IMR-90 (cell line): ENCODE data around the gene IGF2. TPM values are rescaled to one million over a fixed set of nuclear protein-coding genes. Genes with fewer than 3 reads are reported as not detected.

Experiments
- ATAC-seq: fragments of 200-7000 bp; cut with Tn5 transposase; 2 replicates; pipeline ENCODE4 v1.9.1; 2020; ENCODE audit warnings: low read depth, mild to moderate bottlenecking, moderate library complexity
- BruUV-seq: library from RNA; stranded (reverse); fragments of 400-500 nt; replicated peaks from 2 replicates; lab custom pipeline; 2021; lab: Mats Ljungman, UMichigan
- CTCF ChIA-PET: fragments of 300-600 bp; formaldehyde crosslinking; extraction: SDS; loops from one replicate; lab custom pipeline; 2021; ENCODE audit warnings: antibody characterized with exemption; lab: Yijun Ruan, JAX
- POLR2A ChIA-PET: fragments of 300-600 bp; sonication (Branson Sonifier 250); formaldehyde crosslinking; loops from one replicate; lab custom pipeline; 2022; ENCODE audit warnings: antibody characterized with exemption; ENCODE audit not compliant: unreplicated experiment; lab: Charles Lee
- DNase-seq: peaks from one replicate; pipeline ENCODE4 v3.0.0; 2013
- H2AFZ ChIP-seq: replicated peaks from 2 replicates; pipeline ENCODE3; 2013; ENCODE audit warnings: low read length, mild to moderate bottlenecking; ENCODE audit not compliant: poor library complexity
- H2AK5ac ChIP-seq: 2 replicates; pipeline ENCODE4 v1.6.1; 2013; ENCODE audit warnings: low read depth, low read length, inconsistent platforms
- H2AK9ac ChIP-seq: replicated peaks from 2 replicates; pipeline ENCODE3; 2013; ENCODE audit warnings: mild to moderate bottlenecking, low read depth, low read length, moderate library complexity; ENCODE audit not compliant: poor library complexity
- H2BK120ac ChIP-seq: 2 replicates; pipeline ENCODE4 v1.6.1; 2013; ENCODE audit warnings: low read depth, low read length, inconsistent platforms
- H2BK15ac ChIP-seq: 3 replicates; pipeline ENCODE4 v1.6.1; 2013; ENCODE audit warnings: low read depth, low read length, inconsistent platforms
- H2BK20ac ChIP-seq: 2 replicates; pipeline ENCODE4 v1.6.1; 2013; ENCODE audit warnings: low read depth, mild to moderate bottlenecking, inconsistent platforms, low read length, moderate library complexity
- H2BK5ac ChIP-seq: 2 replicates; pipeline ENCODE4 v1.6.1; 2013; ENCODE audit warnings: mild to moderate bottlenecking, low read depth, low read length, inconsistent platforms; ENCODE audit not compliant: poor library complexity, severe bottlenecking
- H3K14ac ChIP-seq: replicated peaks from 2 replicates; pipeline ENCODE4 v1.6.1; 2013; ENCODE audit warnings: low read depth, low read length, inconsistent platforms
- H3K18ac ChIP-seq: 2 replicates; pipeline ENCODE4 v1.6.1; 2013; ENCODE audit warnings: low read depth, low read length, control low read depth
- H3K23ac ChIP-seq: 2 replicates; pipeline ENCODE4 v1.6.1; 2013; ENCODE audit warnings: low read depth, low read length, inconsistent platforms
- H3K27ac ChIP-seq: 2 replicates; pipeline ENCODE4 v1.5.1; 2013; ENCODE audit warnings: mild to moderate bottlenecking, control low read depth, low read length; ENCODE audit not compliant: insufficient read depth
- H3K27me3 ChIP-seq: 2 replicates; pipeline ENCODE4 v1.6.1; 2013; ENCODE audit warnings: low read length; ENCODE audit not compliant: control insufficient read depth, insufficient read depth
- H3K36me3 ChIP-seq: 2 replicates; pipeline ENCODE4 v1.6.1; 2013; ENCODE audit warnings: low read length, mixed read lengths; ENCODE audit not compliant: control insufficient read depth, insufficient read depth
- H3K4ac ChIP-seq: 2 replicates; pipeline ENCODE4 v1.6.1; 2013; ENCODE audit warnings: low read depth, low read length, inconsistent platforms
- H3K4me1 ChIP-seq: 2 replicates; pipeline ENCODE4 v1.6.1; 2013; ENCODE audit warnings: low read length, mixed read lengths; ENCODE audit not compliant: control insufficient read depth, insufficient read depth
- H3K4me2 ChIP-seq: 2 replicates; pipeline ENCODE4 v1.6.1; 2013; ENCODE audit warnings: low read depth, mild to moderate bottlenecking, control low read depth, low read length, moderate library complexity
- H3K4me3 ChIP-seq: 2 replicates; pipeline ENCODE4 v1.5.1; 2013; ENCODE audit warnings: low read depth, mild to moderate bottlenecking, control low read depth, low read length, moderate library complexity; ENCODE audit not compliant: insufficient read depth
- H3K56ac ChIP-seq: 2 replicates; pipeline ENCODE4 v1.6.1; 2013; ENCODE audit warnings: low read length, inconsistent platforms; ENCODE audit not compliant: insufficient read depth; ENCODE audit errors: extremely low read depth
- H3K79me1 ChIP-seq, 2 experiments: 2 replicates each; pipeline ENCODE4 v1.6.1; 2013; ENCODE audit warnings: low read length in 2 of 2, inconsistent platforms in 1 of 2, low read depth in 1 of 2
- H3K9ac ChIP-seq: 2 replicates; pipeline ENCODE4 v1.6.1; 2013; ENCODE audit warnings: low read depth, low read length, control low read depth
- H3K9me1 ChIP-seq: 2 replicates; pipeline ENCODE4 v1.6.1; 2013; ENCODE audit warnings: low read length, inconsistent platforms; ENCODE audit not compliant: insufficient read depth
- H3K9me3 ChIP-seq: 2 replicates; pipeline ENCODE4 v1.6.1; 2013; ENCODE audit warnings: low read length; ENCODE audit not compliant: control insufficient read depth, insufficient read depth
- H4K20me1 ChIP-seq: 2 replicates; pipeline ENCODE4 v1.6.1; 2013; ENCODE audit warnings: low read length, inconsistent platforms; ENCODE audit not compliant: insufficient read depth
- H4K5ac ChIP-seq: 2 replicates; pipeline ENCODE4 v1.6.1; 2013; ENCODE audit warnings: mild to moderate bottlenecking, low read depth, low read length, control low read depth
- H4K8ac ChIP-seq, 2 experiments: 2 replicates each; pipeline ENCODE4 v1.6.1; 2013; ENCODE audit warnings: low read depth in 2 of 2, low read length in 2 of 2, control low read depth in 1 of 2, inconsistent platforms in 1 of 2
- H4K91ac ChIP-seq: 2 replicates; pipeline ENCODE4 v1.6.1; 2013; ENCODE audit warnings: low read depth, low read length, inconsistent platforms; ENCODE audit not compliant: insufficient read depth
- BHLHE40 ChIP-seq: fragments of 150-350 bp; IDR thresholded peaks from 2 replicates; pipeline ENCODE4 v1.6.1; 2016; ENCODE audit warnings: mild to moderate bottlenecking, low read depth, low read length
- CEBPB ChIP-seq: IDR thresholded peaks from 2 replicates; pipeline ENCODE4 v1.6.1; 2012; ENCODE audit warnings: low read depth, low read length, improper control_type of control experiment
- MAFK ChIP-seq: IDR thresholded peaks from 2 replicates; pipeline ENCODE4 v1.6.1; 2012; ENCODE audit warnings: low read depth, low read length, improper control_type of control experiment
- MAZ ChIP-seq: IDR thresholded peaks from 2 replicates; pipeline ENCODE4 v1.6.1; 2012; ENCODE audit warnings: low read depth, mild to moderate bottlenecking, low read length, improper control_type of control experiment, moderate library complexity, borderline replicate concordance
- MXI1 ChIP-seq: IDR thresholded peaks from 2 replicates; pipeline ENCODE4 v1.6.1; 2012; ENCODE audit warnings: low read depth, mild to moderate bottlenecking, low read length, moderate library complexity, borderline replicate concordance
- POLR2A ChIP-seq: IDR thresholded peaks from 2 replicates; pipeline ENCODE4 v1.6.1; 2012; ENCODE audit warnings: mild to moderate bottlenecking, low read depth, low read length
- RAD21 ChIP-seq: IDR thresholded peaks from 2 replicates; pipeline ENCODE4 v1.6.1; 2012; ENCODE audit warnings: low read length, improper control_type of control experiment
- RFX5 ChIP-seq: IDR thresholded peaks from 2 replicates; pipeline ENCODE4 v1.8.0; 2012; ENCODE audit warnings: low read depth, mild to moderate bottlenecking, low read length, moderate library complexity
- SMC3 ChIP-seq: fragments of 150-350 bp; IDR thresholded peaks from 2 replicates; pipeline ENCODE4 v1.6.1; 2016; ENCODE audit warnings: low read depth, mild to moderate bottlenecking, antibody characterized with exemption, low read length, moderate library complexity
- WGBS, 2 experiments: methylation state at CpG; one replicate each; pipeline versions ENCODE4 v1.1.5 to v1.1.7; 2013; ENCODE audit warnings: missing lambda C conversion rate in 2 of 2; ENCODE audit not compliant: insufficient read length in 1 of 2; ENCODE audit errors: extremely low coverage in 2 of 2; 5-methylcytosine and 5-hydroxymethylcytosine counted together
- dilution Hi-C: fragments of 300-500 bp; cut with HindIII; formaldehyde crosslinking; loops from one replicate; pipeline ENCODE4 v1.14.3; 2018; ENCODE audit warnings: low sequenced_read_pairs; ENCODE audit not compliant: unreplicated experiment
- in situ Hi-C: fragments of 300-500 bp; cut with MboI; formaldehyde crosslinking; loops from 3 replicates; pipeline ENCODE4 v1.14.3; 2019; ENCODE audit warnings: low sequenced_read_pairs, inconsistent platforms, mixed read lengths
- intact Hi-C: fragments of 100-400 bp; cut with micrococcal nuclease; formaldehyde crosslinking; loops from 2 replicates; pipeline ENCODE4 v1.10.0; 2022
- polyA plus RNA-seq, 3 experiments: library from polyadenylated mRNA; depleted of rRNA; stranded (reverse); fragments of >200 nt; gene quantifications; 2 replicates each; pipeline ENCODE4 v1.2.3, GENCODE V29; 2012; ENCODE audit warnings: low replicate concordance in 1 of 3
- total RNA-seq: library from RNA; depleted of rRNA; stranded (reverse); fragments of >200 nt; gene quantifications from 2 replicates; pipeline ENCODE4 v1.2.3, GENCODE V29; 2012
- TF ChIP-seq, protein P1 (sequence below): fragments of 150-350 bp; IDR thresholded peaks from 2 replicates; pipeline ENCODE4 v1.6.1; 2017; ENCODE audit warnings: mild to moderate bottlenecking, antibody characterized with exemption, low read length, low read depth
- TF ChIP-seq, protein P2 (sequence below): conservative IDR thresholded peaks from 2 replicates; pipeline ENCODE4 v1.5.1; 2012; ENCODE audit warnings: mild to moderate bottlenecking, low read depth, low read length, improper control_type of control experiment

The IGF2 gene
- total and polyA plus RNA-seq, 2 of the 4 experiments (the other 2 are of a cell fraction), result 2.3 to 21.8 TPM

DNA sequence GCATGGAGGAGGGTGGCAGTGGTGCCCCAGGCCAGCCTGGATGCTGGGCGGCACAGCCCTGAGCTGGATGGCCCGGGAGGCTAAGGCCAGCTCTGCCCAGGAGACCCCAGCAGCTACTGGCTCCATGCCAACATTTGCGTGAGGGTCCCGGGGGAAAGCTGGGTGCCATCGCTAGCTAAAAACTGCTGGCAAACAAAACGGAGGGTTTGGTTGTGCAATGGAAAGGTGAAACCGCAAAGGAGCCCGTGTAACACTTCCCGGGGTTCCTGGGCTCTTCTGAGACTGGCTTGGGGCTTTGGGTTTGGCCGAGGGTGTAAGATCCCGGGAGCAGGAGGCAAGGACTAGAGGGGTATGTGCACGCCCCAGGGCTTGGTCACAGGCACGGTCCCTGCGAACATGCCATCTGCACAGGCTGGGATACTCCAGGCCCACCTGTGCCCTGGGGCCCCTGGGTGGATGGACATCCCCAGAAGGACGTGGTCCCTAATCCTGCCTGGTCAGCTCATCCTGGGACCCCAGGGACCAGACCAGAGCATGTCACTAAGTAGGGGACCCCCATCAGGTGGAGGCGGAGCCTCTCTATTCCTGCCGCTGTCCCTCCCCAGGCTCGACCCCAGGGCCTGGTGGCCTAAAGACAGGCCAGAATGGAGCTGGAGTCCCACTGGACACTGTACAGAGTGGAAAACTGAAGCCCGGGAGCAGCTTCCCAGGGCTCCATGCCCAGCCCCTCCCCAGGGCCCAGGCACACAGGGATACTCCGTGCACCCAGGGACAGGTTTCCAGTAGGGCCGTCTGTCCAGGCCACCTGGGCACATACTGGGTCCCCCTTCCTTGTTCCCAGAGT is 44.6 kb downstream of the IGF2 start:
- WGBS, 2 experiments, result 90% methylated on average over 13 of the region's 21 CpGs; no CpG with 5 or more reads in 1 of the 2 experiments
- CTCF ChIA-PET, result no interaction called here
- Histone ChIP-seq H2BK15ac (peak overlapping the region; percentile 81; the same call in 1 of the 3 replicates), H2BK5ac (peak overlapping the region; percentile 78), H3K27ac (no peak overlapping the region), H3K23ac (no peak overlapping the region), H3K4me3 (no peak overlapping the region), H3K79me1 (peaks cover 0 to 13% of the 10 kb centered on the region in 2 experiments; a peak in 2 of 4 replicates), H3K56ac (no peak overlapping the region), H3K4ac (peak overlapping the region; percentile 97), H3K18ac (no peak overlapping the region), H4K20me1 (no peaks in the 10 kb centered on the region), H3K9ac (no peak overlapping the region), H3K14ac (no peak overlapping the region; the same call in 1 of the 2 replicates), H2AK5ac (peak overlapping the region; percentile 91; the same call in 1 of the 2 replicates), H4K91ac (peak overlapping the region; percentile 100), H2AFZ (peak overlapping the region; percentile 13), H3K9me3 (peaks cover 3% of the 10 kb centered on the region; the same call in 1 of the 2 replicates), H3K36me3 (no peaks in the 10 kb centered on the region), H3K27me3 (no peaks in the 10 kb centered on the region), H4K8ac (peak overlapping the region; percentile 86 to 91; a peak in 2 of 4 replicates), H2AK9ac (peak overlapping the region; percentile 34), H2BK120ac (peak overlapping the region; percentile 99), H3K4me2 (no peak overlapping the region), H3K4me1 (peaks cover 25% of the 10 kb centered on the region), H3K9me1 (peaks cover 17% of the 10 kb centered on the region), H2BK20ac (peak overlapping the region; percentile 99), H4K5ac (no peak overlapping the region; the same call in 1 of the 2 replicates)
- no peak for DNase-seq
- dilution Hi-C loops (no loop called here), in situ Hi-C loops (no loop called here), intact Hi-C loops (loop anchor here (5.0 kb wide), 1 partner anchor 43 kb away; the partner anchor contains the start of gene IGF2)
- POLR2A ChIA-PET, result no interaction called here
- ATAC-seq, result no peak
- BruUV-seq, result no TSS peak
- no peak for TF ChIP-seq BHLHE40
- TF ChIP-seq, protein P1, sequence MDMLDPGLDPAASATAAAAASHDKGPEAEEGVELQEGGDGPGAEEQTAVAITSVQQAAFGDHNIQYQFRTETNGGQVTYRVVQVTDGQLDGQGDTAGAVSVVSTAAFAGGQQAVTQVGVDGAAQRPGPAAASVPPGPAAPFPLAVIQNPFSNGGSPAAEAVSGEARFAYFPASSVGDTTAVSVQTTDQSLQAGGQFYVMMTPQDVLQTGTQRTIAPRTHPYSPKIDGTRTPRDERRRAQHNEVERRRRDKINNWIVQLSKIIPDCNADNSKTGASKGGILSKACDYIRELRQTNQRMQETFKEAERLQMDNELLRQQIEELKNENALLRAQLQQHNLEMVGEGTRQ, result no peak
- TF ChIP-seq MAZ, result no peak
- TF ChIP-seq CEBPB, result no peak
- no peak for TF ChIP-seq POLR2A
- TF ChIP-seq RAD21, result no peak
- no peak for TF ChIP-seq MAFK
- TF ChIP-seq, protein P2, sequence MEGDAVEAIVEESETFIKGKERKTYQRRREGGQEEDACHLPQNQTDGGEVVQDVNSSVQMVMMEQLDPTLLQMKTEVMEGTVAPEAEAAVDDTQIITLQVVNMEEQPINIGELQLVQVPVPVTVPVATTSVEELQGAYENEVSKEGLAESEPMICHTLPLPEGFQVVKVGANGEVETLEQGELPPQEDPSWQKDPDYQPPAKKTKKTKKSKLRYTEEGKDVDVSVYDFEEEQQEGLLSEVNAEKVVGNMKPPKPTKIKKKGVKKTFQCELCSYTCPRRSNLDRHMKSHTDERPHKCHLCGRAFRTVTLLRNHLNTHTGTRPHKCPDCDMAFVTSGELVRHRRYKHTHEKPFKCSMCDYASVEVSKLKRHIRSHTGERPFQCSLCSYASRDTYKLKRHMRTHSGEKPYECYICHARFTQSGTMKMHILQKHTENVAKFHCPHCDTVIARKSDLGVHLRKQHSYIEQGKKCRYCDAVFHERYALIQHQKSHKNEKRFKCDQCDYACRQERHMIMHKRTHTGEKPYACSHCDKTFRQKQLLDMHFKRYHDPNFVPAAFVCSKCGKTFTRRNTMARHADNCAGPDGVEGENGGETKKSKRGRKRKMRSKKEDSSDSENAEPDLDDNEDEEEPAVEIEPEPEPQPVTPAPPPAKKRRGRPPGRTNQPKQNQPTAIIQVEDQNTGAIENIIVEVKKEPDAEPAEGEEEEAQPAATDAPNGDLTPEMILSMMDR, result no peak
- TF ChIP-seq SMC3, result no peak
- no peak for TF ChIP-seq RFX5
- TF ChIP-seq MXI1, result no peak
